Heart left ventricle (tissue), 13 donors: ENCODE measurements around the gene CDHR5.

Experiments used
- CTCF ChIP-seq, 12 donors: fragments of 200-600 bp; sonication (generic) in 4 of 12; IDR thresholded peaks; one replicate each; pipeline versions ENCODE4 v1.5.0 to v1.8.0; 2018 to 2022; ENCODE audit warnings: antibody characterized with exemption in 12 of 12, mild to moderate bottlenecking in 5 of 12
- POLR2A ChIP-seq, 2 donors: fragments of 450-650 bp; IDR thresholded peaks; one replicate each; pipeline ENCODE4 v1.6.1; 2017; ENCODE audit warnings: antibody characterized with exemption in 2 of 2, mild to moderate bottlenecking in 2 of 2, moderate library complexity in 2 of 2
- donor health status: ischemic (EF 13 %, LVEDD 7.1; RV severe dilation, severe dysfunction).
- donor health status: DM: no; HTN: yes; CAD: no.
- donor health status: DM: no; HTN: no; CAD: no.
- donor health status: ischemic (EF 25% LVEDD 6.9; RV normal size, moderate dysfunction).
- donor health status: ischemic (EF 25% LVEDD 5.7; RV mildly dilated, moderate dysfunction).
- donor health status: ischemic (EF 35%, LVEDD 5.7; RV mildly dilated, moderate dysfunction).
- donor health status: nonischemic (EF 11% LVEDD 7.7; RV severe dilation, severe dysfunction).
- donor health status: DM: yes; HTN: yes; CAD: no.
- donor health status: PGD.
- donor health status: ischemic (EF 29% LVEDD 5.4; RV normal size, mild dysfunction).
- donor health status: nonischemic (EF 23%, LVEDD 6.1; RV moderate dilation, normal function).

GRCh38 chr11:605286-606129 lies 19.2 kb downstream of the CDHR5 start:
- TF ChIP-seq CTCF (IDR thresholded peaks at IDR 0.05) = no peak
- TF ChIP-seq POLR2A (IDR thresholded peaks at IDR 0.05) = no peak
